Fibroblast of pulmonary artery (primary cell): Measurements from ENCODE around the gene PAX3.

Experiments
- DNase-seq: peaks from one replicate; pipeline ENCODE4 v3.0.0-alpha.2; 2010; ENCODE audit warnings: low read depth
- H3K4me3 ChIP-seq: replicated peaks from 2 replicates; pipeline ENCODE4 v1.5.1; 2011; ENCODE audit warnings: low read depth, mild to moderate bottlenecking, control low read depth, low read length, moderate library complexity
- CTCF ChIP-seq: IDR thresholded peaks from 2 replicates; pipeline ENCODE4 v1.5.1; 2011; ENCODE audit warnings: mild to moderate bottlenecking, control low read depth, low read length, inconsistent platforms; ENCODE audit errors: missing control alignments

PAX3 gene

GRCh38 chr2:222290736-222291484 is 7.9 kb downstream of the PAX3 start:
- H3K4me3 ChIP-seq: no peak overlapping the region
- peak; percentile 12 for DNase-seq
- TF ChIP-seq CTCF: no peak

GRCh38 chr2:222290401-222290735 is 8.4 kb downstream of the PAX3 start:
- DNase-seq: no peak
- TF ChIP-seq CTCF: no peak

GRCh38 chr2:222289278-222290160 is 9.3 kb downstream of the PAX3 start:
- no peak for TF ChIP-seq CTCF
- no peak overlapping the region for H3K4me3 ChIP-seq
- no peak for DNase-seq

More at GRCh38 chr2:222290401-222290735, 8.4 kb downstream of the PAX3 start:
- no peak overlapping the region for H3K4me3 ChIP-seq

GRCh38 chr2:222288590-222289277 is 10.1 kb downstream of the PAX3 start:
- no peak for DNase-seq
- H3K4me3 ChIP-seq: no peak overlapping the region
- TF ChIP-seq CTCF: no peak

- TF ChIP-seq CTCF: no peak
- H3K4me3 ChIP-seq: no peak overlapping the region
These were observed 10.8 kb downstream of the PAX3 start for GRCh38 chr2:222287862-222288479.

GRCh38 chr2:222284466-222284865 is 14.3 kb downstream of the PAX3 start:
- TF ChIP-seq CTCF: no peak
- DNase-seq: no peak
- no peak overlapping the region for H3K4me3 ChIP-seq

More at GRCh38 chr2:222287862-222288479, 10.8 kb downstream of the PAX3 start:
- DNase-seq: no peak
